ENCODE data around the gene SHC1. TPM values are rescaled to one million over a fixed set of nuclear protein-coding genes. Genes with fewer than 3 reads are reported as not detected.

The SHC1 gene, protein sequence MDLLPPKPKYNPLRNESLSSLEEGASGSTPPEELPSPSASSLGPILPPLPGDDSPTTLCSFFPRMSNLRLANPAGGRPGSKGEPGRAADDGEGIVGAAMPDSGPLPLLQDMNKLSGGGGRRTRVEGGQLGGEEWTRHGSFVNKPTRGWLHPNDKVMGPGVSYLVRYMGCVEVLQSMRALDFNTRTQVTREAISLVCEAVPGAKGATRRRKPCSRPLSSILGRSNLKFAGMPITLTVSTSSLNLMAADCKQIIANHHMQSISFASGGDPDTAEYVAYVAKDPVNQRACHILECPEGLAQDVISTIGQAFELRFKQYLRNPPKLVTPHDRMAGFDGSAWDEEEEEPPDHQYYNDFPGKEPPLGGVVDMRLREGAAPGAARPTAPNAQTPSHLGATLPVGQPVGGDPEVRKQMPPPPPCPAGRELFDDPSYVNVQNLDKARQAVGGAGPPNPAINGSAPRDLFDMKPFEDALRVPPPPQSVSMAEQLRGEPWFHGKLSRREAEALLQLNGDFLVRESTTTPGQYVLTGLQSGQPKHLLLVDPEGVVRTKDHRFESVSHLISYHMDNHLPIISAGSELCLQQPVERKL
- total RNA-seq, result 100 to 1,000 TPM; 152 to 265 (median 171) TPM

DNA sequence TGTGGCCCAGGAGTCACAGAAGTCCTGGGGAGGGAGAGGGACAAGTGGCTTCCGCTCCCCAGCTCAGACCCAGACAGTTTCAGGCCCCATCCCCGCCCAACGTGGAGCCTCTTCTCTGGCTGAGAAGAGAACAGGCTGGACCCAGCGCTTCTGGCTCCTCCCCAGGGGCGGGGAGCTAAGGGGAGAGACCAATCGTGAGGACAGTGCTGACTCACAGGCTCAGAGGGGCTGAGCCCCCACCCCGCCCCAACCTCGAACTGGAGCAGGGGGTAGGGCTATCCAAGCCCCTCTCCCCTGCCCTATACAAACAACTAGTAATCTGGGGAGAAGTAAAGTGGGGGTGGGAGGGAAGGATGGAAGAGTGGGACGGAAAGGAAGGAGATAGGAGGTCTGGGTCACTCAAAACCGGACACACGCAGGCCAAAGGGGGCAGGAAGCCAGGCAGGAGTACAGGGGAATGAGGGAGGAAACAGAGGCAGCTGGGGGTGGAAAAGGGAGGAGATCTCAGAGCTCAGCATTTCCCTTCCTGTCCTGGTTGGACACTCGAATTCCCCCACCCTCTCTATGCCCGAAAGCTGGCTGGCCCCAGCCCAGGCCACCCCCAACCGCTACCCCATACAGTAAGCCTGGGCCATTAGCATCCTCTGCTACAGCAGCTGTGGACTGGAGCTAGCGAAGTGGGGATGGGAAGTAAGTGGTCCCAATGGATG is at the start of gene SHC1:
SHC1 (minus strand) TSS at position 117 of the 710 bp plus-strand sequence. CDS start 221 bp downstream, outside the sequence.
- ATAC-seq (ENCODE audit: low FRiP score) (peak; percentile 61), DNase-seq (ENCODE audit: low spot score) (peak; percentile 82)
- TF ChIP-seq, protein P1, sequence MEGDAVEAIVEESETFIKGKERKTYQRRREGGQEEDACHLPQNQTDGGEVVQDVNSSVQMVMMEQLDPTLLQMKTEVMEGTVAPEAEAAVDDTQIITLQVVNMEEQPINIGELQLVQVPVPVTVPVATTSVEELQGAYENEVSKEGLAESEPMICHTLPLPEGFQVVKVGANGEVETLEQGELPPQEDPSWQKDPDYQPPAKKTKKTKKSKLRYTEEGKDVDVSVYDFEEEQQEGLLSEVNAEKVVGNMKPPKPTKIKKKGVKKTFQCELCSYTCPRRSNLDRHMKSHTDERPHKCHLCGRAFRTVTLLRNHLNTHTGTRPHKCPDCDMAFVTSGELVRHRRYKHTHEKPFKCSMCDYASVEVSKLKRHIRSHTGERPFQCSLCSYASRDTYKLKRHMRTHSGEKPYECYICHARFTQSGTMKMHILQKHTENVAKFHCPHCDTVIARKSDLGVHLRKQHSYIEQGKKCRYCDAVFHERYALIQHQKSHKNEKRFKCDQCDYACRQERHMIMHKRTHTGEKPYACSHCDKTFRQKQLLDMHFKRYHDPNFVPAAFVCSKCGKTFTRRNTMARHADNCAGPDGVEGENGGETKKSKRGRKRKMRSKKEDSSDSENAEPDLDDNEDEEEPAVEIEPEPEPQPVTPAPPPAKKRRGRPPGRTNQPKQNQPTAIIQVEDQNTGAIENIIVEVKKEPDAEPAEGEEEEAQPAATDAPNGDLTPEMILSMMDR (IDR thresholded peaks at IDR 0.05), result no peak

DNA sequence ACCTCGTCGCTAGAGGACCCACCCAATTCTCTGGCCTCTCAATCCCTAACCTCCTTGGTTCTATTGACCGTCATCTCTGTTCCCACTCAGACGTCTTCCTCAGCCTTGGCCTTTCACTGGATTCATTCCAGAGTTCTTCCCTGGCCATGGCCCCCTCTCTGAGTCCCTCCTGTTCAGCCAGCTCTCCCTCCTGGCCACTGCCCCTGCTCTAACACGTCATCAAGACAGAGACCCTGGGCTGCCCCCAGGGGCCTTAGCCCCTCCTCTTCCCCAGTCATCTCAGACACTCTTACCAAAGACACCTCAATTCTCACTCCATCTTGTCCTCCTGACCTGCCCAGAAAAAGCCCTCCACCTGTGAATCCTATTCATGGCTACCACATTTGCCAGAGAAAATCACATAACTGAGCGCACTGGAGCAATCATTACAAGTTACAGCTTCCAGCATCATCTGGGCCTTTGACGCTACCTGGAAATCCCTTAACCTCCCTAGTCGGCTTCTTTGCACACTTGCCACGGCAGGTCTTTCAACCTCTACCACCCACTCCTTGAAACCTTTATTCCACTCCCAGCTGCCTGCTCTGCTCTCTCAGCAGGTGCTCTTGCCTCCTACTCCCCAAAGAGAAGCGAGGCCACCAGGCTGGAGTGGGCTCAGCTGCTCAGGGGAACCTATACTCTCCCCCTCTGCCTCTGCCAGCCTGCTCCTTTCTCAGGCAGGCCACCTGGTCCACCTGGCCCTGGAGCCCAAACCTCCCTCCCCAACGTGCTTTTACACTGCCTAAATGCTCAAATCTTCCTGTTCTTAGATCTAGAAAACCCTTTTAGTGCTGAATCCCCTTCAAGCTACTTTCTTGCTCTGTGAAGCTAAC is 49.1 kb upstream of the SHC1 start:
- TF ChIP-seq, protein P1 (IDR thresholded peaks at IDR 0.05), result no peak
- no peak for DNase-seq (ENCODE audit: low spot score)

DNA sequence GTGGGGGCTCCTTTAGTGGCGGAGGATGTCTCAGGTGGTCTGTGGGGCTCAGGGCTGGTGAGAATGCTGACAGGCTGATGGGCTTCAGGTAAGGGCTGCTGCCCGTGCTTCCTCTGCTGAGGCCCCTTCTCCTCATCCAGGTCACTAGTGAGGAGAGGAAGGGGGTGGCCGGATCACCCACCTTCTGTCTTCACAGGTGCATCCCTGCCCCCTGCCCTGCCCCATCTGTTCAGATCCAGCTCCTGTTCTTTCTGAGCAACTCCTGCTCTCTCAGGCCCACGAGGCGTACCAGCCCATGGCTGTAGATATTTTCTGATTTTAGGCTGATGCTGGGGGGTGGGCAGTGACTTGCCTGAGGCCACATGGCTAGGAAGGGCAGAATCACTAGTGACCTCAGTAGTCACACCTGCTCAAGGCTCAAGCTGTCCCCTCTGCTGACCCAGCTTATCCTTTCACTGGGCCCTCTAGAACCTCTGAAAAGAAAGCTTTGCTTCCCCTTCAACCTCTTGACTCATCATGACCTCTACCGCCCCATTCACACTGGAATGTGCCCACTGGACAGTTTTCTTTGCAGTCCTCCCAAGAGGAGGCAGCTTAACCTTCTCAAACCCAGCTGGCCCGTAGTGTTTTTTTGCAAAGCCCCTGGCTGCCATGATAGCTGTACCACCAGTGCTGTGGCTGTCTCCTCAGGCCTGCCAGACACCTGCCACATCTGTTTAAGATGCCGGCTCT is 48.2 kb upstream of the SHC1 start:
- DNase-seq (ENCODE audit: low spot score) (no peak), ATAC-seq (ENCODE audit: low FRiP score) (no peak)
- TF ChIP-seq, protein P1 (IDR thresholded peaks at IDR 0.05), result no peak

More for the DNA sequence above, 49.1 kb upstream of the SHC1 start:
- no peak for ATAC-seq (ENCODE audit: low FRiP score)

DNA sequence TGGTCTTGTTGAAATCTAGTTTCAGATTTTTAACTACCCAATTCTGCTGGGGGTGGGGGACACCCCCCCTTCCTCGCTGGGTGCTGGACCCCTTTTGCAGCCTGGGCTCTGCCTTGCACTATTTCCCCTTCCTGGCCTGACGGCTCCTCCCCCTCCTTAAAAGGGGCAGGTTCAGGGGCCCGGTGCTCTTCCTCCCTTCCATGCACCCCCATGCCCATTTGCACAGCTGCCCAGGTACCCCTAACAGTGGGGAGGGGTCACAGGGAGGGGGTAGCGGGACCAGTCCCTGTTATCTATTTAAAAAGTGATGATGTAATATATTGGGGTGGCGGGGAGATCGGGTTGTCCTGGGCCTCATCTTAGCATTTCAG is 47.4 kb upstream of the SHC1 start:
- ATAC-seq (ENCODE audit: low FRiP score) (no peak), DNase-seq (ENCODE audit: low spot score) (no peak)
- TF ChIP-seq, protein P1 (IDR thresholded peaks at IDR 0.05), result no peak

DNA sequence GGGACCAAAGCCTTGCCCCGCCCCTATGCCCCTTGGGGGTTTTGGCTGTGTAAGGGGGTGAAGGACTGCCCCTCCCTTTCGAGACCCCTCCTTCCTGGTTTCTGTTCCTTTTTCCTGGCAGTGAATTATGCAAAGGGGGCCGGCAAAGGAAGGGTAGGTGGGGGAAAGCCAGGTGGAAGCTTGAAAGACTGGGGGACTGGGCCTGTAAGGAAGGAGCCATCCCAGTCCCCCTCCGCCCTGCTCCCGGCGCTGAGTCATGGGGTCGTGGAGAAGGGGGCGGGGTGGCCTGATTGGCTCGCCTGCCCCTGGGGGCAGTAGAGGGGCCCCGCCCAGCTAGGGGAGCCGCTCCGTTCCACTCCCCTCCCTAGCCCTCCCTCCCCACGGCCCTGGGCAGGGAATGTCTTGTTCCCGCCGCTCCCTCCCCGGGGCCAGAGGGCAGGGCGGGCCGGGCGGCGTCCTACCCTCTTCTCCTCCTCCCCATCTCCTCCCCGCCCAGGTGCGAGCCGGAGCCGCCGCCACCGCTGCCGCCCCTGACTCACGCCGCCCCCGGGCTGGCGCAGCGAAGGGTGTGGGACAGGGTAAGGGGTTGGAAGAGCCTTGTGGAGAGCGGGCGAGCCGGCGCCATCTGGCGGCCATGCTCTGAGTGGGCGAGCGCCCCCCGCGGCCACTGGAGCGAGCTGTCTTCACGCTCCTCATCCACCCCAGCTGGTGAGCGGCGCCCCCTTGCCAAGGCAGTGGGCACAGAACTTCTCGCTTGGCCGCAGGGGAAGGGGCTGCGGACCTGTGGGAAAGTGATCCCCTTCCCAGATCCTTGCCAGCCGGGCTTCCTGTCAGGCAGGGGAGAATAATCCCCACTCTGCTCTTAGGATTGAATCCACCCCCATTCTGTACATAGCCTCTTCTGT is 46.7 kb upstream of the SHC1 start:
- DNase-seq (ENCODE audit: low spot score), result peak; percentile 91
- peak; percentile 93 for ATAC-seq (ENCODE audit: low FRiP score)

More for the DNA sequence above, 46.7 kb upstream of the SHC1 start:
- TF ChIP-seq, protein P1 (IDR thresholded peaks at IDR 0.05), result peak in 2 of 3 donors; percentile 79 to 98
